MCF 10A (cell line): ENCODE results near the gene ZDHHC11. TPM values are rescaled to one million over a fixed set of nuclear protein-coding genes. Genes with fewer than 3 reads are reported as not detected.
A peak's percentile ranks its signal among the peaks of the same experiment; 100 is the strongest.

Experiments
- Bru-seq: library from RNA; stranded (reverse); fragments of 400-500 nt; gene quantifications from one replicate; lab custom pipeline; 2021; lab: Mats Ljungman, UMichigan
- BruChase-seq, 2 experiments: library from RNA; stranded (reverse); fragments of 400-500 nt; gene quantifications; one replicate each; lab custom pipeline; 2021; lab: Mats Ljungman, UMichigan
- BruUV-seq: library from RNA; stranded (reverse); fragments of 400-500 nt; replicated peaks from 2 replicates; lab custom pipeline; 2021; lab: Mats Ljungman, UMichigan
- CTCF ChIA-PET: fragments of 300-600 bp; sonication (Branson Sonifier 250); formaldehyde crosslinking; extraction: SDS; loops from one replicate; lab custom pipeline; 2021; ENCODE audit warnings: antibody characterized with exemption, inconsistent platforms; lab: Yijun Ruan, JAX
- POLR2A ChIA-PET: fragments of 300-600, 350-650 bp; sonication (Branson Sonifier 250); formaldehyde crosslinking; extraction: SDS; loops from one replicate; lab custom pipeline; 2020; ENCODE audit warnings: antibody characterized with exemption, inconsistent platforms; lab: Yijun Ruan, JAX
- DNase-seq: peaks from one replicate; pipeline ENCODE4 v3.0.0-alpha.2; 2018; ENCODE audit not compliant: unreplicated experiment
- H3K27ac Mint-ChIP-seq: one replicate; pipeline ENCODE4 v1.8.0; 2022; ENCODE audit warnings: mild to moderate bottlenecking, low read depth, mixed read lengths; ENCODE audit not compliant: unreplicated experiment
- H3K27me3 Mint-ChIP-seq: one replicate; pipeline ENCODE4 v1.8.0; 2022; ENCODE audit warnings: mixed read lengths; ENCODE audit not compliant: insufficient read depth, unreplicated experiment
- H3K36me3 Mint-ChIP-seq: one replicate; pipeline ENCODE4 v1.8.0; 2022; ENCODE audit warnings: mild to moderate bottlenecking, moderate library complexity, mixed read lengths; ENCODE audit not compliant: insufficient read depth, unreplicated experiment
- H3K4me1 Mint-ChIP-seq: one replicate; pipeline ENCODE4 v1.8.0; 2022; ENCODE audit warnings: mixed read lengths; ENCODE audit not compliant: insufficient read depth, unreplicated experiment
- H3K4me3 Mint-ChIP-seq: one replicate; pipeline ENCODE4 v1.8.0; 2022; ENCODE audit warnings: mild to moderate bottlenecking, moderate library complexity, mixed read lengths; ENCODE audit not compliant: unreplicated experiment
- H3K9me3 Mint-ChIP-seq: one replicate; pipeline ENCODE4 v1.8.0; 2022; ENCODE audit warnings: mixed read lengths; ENCODE audit not compliant: unreplicated experiment
- CTCF ChIP-seq: fragments of 200-600 bp; IDR thresholded peaks from one replicate; pipeline ENCODE4 v1.8.0; 2022; ENCODE audit warnings: antibody characterized with exemption, mild to moderate bottlenecking; ENCODE audit not compliant: unreplicated experiment
- intact Hi-C: fragments of 100-400 bp; cut with micrococcal nuclease; formaldehyde crosslinking; loops from 2 replicates; pipeline ENCODE4 v1.14.1; 2022
- long read RNA-seq: library from polyadenylated mRNA; stranded (forward); transcript quantifications from one replicate; pipeline ENCODE4 v2.0.0, GENCODE V29; 2022
- total RNA-seq: library from RNA; stranded (reverse); gene quantifications from 2 replicates; pipeline ENCODE4 v1.2.3, GENCODE V29; 2022

The ZDHHC11 gene
- total RNA-seq (2.0 and 7.0 TPM in 2 replicates), Bru-seq, nascent RNA (percentile 37 among the genes with signal in this experiment), BruChase-seq, experiment 1, labeled RNA remaining after a 6-hour chase (percentile 72 among the genes with signal in this experiment), BruChase-seq, experiment 2, labeled RNA remaining after a 2-hour chase (percentile 58 among the genes with signal in this experiment)
- long read RNA-seq, partial matches to known transcripts = 0 of 1 reads
- long read RNA-seq, other reads (novel, unspliced or antisense) = 1 of 1 reads

GRCh38 chr5:850511-851006 lies at the start of gene ZDHHC11:
TSS of gene ZDHHC11 (minus strand) at chr5:850986. CDS start at chr5:850602, 384 bp downstream.
- no peak for DNase-seq
- POLR2A ChIA-PET = interaction anchor here (0.6 kb wide), 1 partner anchor 79 kb away, joined by 4 read pairs; no protein-coding TSS in a partner anchor
- BruUV-seq = no TSS peak
- Mint-ChIP-seq H3K27me3 (peaks cover 31% of the 10 kb centered on the region), H3K36me3 (no peaks in the 10 kb centered on the region), H3K27ac (no peak within 1 kb of the TSS), H3K9me3 (no peaks in the 10 kb centered on the region), H3K4me3 (no peak within 1 kb of the TSS), H3K4me1 (no peaks in the 10 kb centered on the region)
- CTCF ChIA-PET = no interaction called here
- no peak for TF ChIP-seq CTCF
- intact Hi-C loops = loop anchor here (10.0 kb wide), 1 partner anchor 176 kb away; no protein-coding TSS in a partner anchor

- Mint-ChIP-seq H3K9me3 (no peaks in the 10 kb centered on the region), H3K4me3 (peak overlapping the region; percentile 82), H3K27me3 (no peaks in the 10 kb centered on the region), H3K27ac (no peak overlapping the region), H3K4me1 (peaks cover 11% of the 10 kb centered on the region), H3K36me3 (peaks cover 22% of the 10 kb centered on the region)
- no peak for TF ChIP-seq CTCF
- DNase-seq = no peak
- POLR2A ChIA-PET = interaction anchor here (2.5 kb wide), 1 partner anchor 19 kb away, joined by 13 read pairs; no protein-coding TSS in a partner anchor
- CTCF ChIA-PET = interaction anchor here (1.1 to 6.0 kb wide), 2 partner anchors 9 to 222 kb away, joined by 3 to 42 read pairs; no protein-coding TSS in a partner anchor
- BruUV-seq = TSS peak; percentile 29
- intact Hi-C loops = no loop called here
Observed at GRCh38 chr5:893711-894110, 42.9 kb upstream of the ZDHHC11 start.

- Mint-ChIP-seq H3K27me3 (no peaks in the 10 kb centered on the region), H3K4me1 (peaks cover 11% of the 10 kb centered on the region), H3K27ac (no peak overlapping the region), H3K36me3 (peaks cover 28% of the 10 kb centered on the region), H3K9me3 (no peaks in the 10 kb centered on the region), H3K4me3 (peak overlapping the region; percentile 82)
- intact Hi-C loops = no loop called here
- DNase-seq = no peak
- no peak for TF ChIP-seq CTCF
- CTCF ChIA-PET = interaction anchor here (0.7 to 6.0 kb wide), 4 partner anchors 9 to 427 kb away, joined by 3 to 42 read pairs (median 4); no protein-coding TSS in a partner anchor
- no TSS peak for BruUV-seq
- POLR2A ChIA-PET = interaction anchor here (0.6 to 2.5 kb wide), 5 partner anchors 9 to 553 kb away, joined by 3 to 13 read pairs (median 5); no protein-coding TSS in a partner anchor
Observed at GRCh38 chr5:893137-893506, 42.3 kb upstream of the ZDHHC11 start.

- Mint-ChIP-seq H3K27ac (peak within 1 kb of the TSS; percentile 88), H3K4me1 (peaks cover 11% of the 10 kb centered on the region), H3K4me3 (peak within 1 kb of the TSS; percentile 82), H3K36me3 (peaks cover 32% of the 10 kb centered on the region), H3K27me3 (no peaks in the 10 kb centered on the region), H3K9me3 (no peaks in the 10 kb centered on the region)
- peak; percentile 73 for DNase-seq
- TF ChIP-seq CTCF = no peak
- no TSS peak for BruUV-seq
- intact Hi-C loops = no loop called here
- ChIA-PET CTCF (interaction anchor here (0.7 to 6.0 kb wide), 4 partner anchors 10 to 427 kb away, joined by 4 to 42 read pairs (median 4); no protein-coding TSS in a partner anchor), POLR2A (interaction anchor here (0.6 to 2.5 kb wide), 12 partner anchors 9 to 843 kb away, joined by 3 to 13 read pairs (median 4); partner anchors contain the start of gene PDCD6)
Observed at GRCh38 chr5:892394-893136, 41.8 kb upstream of the ZDHHC11 start, which contains the start of the genes BRD9 and TRIP13. TSS of gene BRD9 (minus strand) at chr5:892801. CDS start at chr5:892657, 144 bp downstream. TSS of gene TRIP13 (plus strand) at chr5:892884. CDS start at chr5:892999, 115 bp downstream.
